Putamen (tissue), 1 donor: ENCODE data around the gene HES7.
"Not testable (repeated sequence)": the region's sequence is repeated elsewhere in the genome, so short reads cannot be mapped to it uniquely, and the experiment has no call there.

Experiments used
- DNase-seq: peaks from one replicate; pipeline ENCODE4 v3.0.0-alpha.2; 2016; ENCODE audit warnings: low spot score

The HES7 gene

GRCh38 chr17:8123695-8124349 lies at the start of gene HES7:
HES7 (minus strand) TSS chr17:8124106; CDS start chr17:8124084, 22 bp downstream.
- no peak for DNase-seq

GRCh38 chr17:8173056-8173870 lies 49.4 kb upstream of the HES7 start:
- peak; percentile 93 for DNase-seq

- not testable (repeated sequence) for DNase-seq
Measured at GRCh38 chr17:8170186-8170585, 46.3 kb upstream of the HES7 start.

- DNase-seq, result no peak
Measured at GRCh38 chr17:8167526-8167925, 43.6 kb upstream of the HES7 start.

- DNase-seq, result no peak
Measured at GRCh38 chr17:8166731-8167130, 42.8 kb upstream of the HES7 start.

GRCh38 chr17:8164815-8165131 lies 40.9 kb upstream of the HES7 start:
- DNase-seq, result no peak

GRCh38 chr17:8163978-8164814 lies 40.3 kb upstream of the HES7 start:
- no peak for DNase-seq

- no peak for DNase-seq
Measured at GRCh38 chr17:8162997-8163977, 39.4 kb upstream of the HES7 start.

- DNase-seq, result no peak
Measured at GRCh38 chr17:8162233-8162996, 38.5 kb upstream of the HES7 start, which contains the start of gene VAMP2. VAMP2 (minus strand) TSS chr17:8162948; CDS start chr17:8162879, 69 bp downstream.

GRCh38 chr17:8161289-8162232 lies 37.7 kb upstream of the HES7 start:
- DNase-seq, result no peak

- no peak for DNase-seq
Measured at GRCh38 chr17:8160741-8161221, 36.9 kb upstream of the HES7 start.

GRCh38 chr17:8160224-8160577 lies 36.3 kb upstream of the HES7 start:
- DNase-seq, result no peak

- no peak for DNase-seq
Measured at GRCh38 chr17:8159459-8160223, 35.7 kb upstream of the HES7 start.

- DNase-seq, result no peak
Measured at GRCh38 chr17:8159032-8159400, 35.1 kb upstream of the HES7 start.

- peak; percentile 83 for DNase-seq
Measured at GRCh38 chr17:8158267-8159031, 34.5 kb upstream of the HES7 start.

- DNase-seq, result peak; percentile 100
Measured at GRCh38 chr17:8156246-8156992, 32.5 kb upstream of the HES7 start.

GRCh38 chr17:8155996-8156245 lies 32.0 kb upstream of the HES7 start:
- no peak for DNase-seq
